WTC11 (cell line): Measurements from ENCODE around the gene PLBD2. TPM values are rescaled to one million over a fixed set of nuclear protein-coding genes. Genes with fewer than 3 reads are reported as not detected.

Source experiments
- ATAC-seq: fragments of 200-7000 bp; cut with Tn5 transposase; 2 replicates; pipeline ENCODE4 v1.10.0; 2021; ENCODE audit warnings: mild to moderate bottlenecking, moderate library complexity
- CTCF ChIA-PET: fragments of 300-600 bp; sonication (Branson Sonifier 250); formaldehyde crosslinking; loops from one replicate; lab custom pipeline; 2021; ENCODE audit warnings: antibody characterized with exemption; lab: Charles Lee
- POLR2A ChIA-PET: fragments of 350-600 bp; sonication (Branson Sonifier 250); formaldehyde crosslinking; loops from one replicate; lab custom pipeline; 2021; ENCODE audit warnings: antibody characterized with exemption; lab: Charles Lee
- DNase-seq: peaks from one replicate; pipeline ENCODE4 v3.0.0; 2021; ENCODE audit warnings: low spot score
- H3K27ac Mint-ChIP-seq: 2 replicates; pipeline ENCODE4 v1.8.0; 2021; ENCODE audit warnings: mixed read lengths
- H3K27me3 Mint-ChIP-seq: 2 replicates; pipeline ENCODE4 v1.8.0; 2021; ENCODE audit warnings: low read depth, mild to moderate bottlenecking, moderate library complexity, mixed read lengths
- H3K36me3 Mint-ChIP-seq: 2 replicates; pipeline ENCODE4 v1.8.0; 2021; ENCODE audit warnings: mixed read lengths
- H3K4me1 Mint-ChIP-seq: 2 replicates; pipeline ENCODE4 v1.8.0; 2022; ENCODE audit warnings: mixed read lengths
- H3K4me3 Mint-ChIP-seq: 2 replicates; pipeline ENCODE4 v1.8.0; 2021; ENCODE audit warnings: mild to moderate bottlenecking, moderate library complexity, mixed read lengths
- H3K9me3 Mint-ChIP-seq: 2 replicates; pipeline ENCODE4 v1.8.0; 2021; ENCODE audit warnings: mixed read lengths
- CREM ChIP-seq: sonication (generic); formaldehyde crosslinking; IDR thresholded peaks from 2 replicates; pipeline ENCODE4 v1.8.1; 2022; ENCODE audit warnings: mild to moderate bottlenecking, missing genetic modification reagents, moderate library complexity
- ETV6 ChIP-seq: sonication (generic); formaldehyde crosslinking; IDR thresholded peaks from 2 replicates; pipeline ENCODE4 v1.8.1; 2022; ENCODE audit warnings: mild to moderate bottlenecking, missing genetic modification reagents
- JUN ChIP-seq: sonication (generic); formaldehyde crosslinking; IDR thresholded peaks from 2 replicates; pipeline ENCODE4 v1.8.0; 2023; ENCODE audit warnings: mild to moderate bottlenecking, missing genetic modification reagents
- NFYB ChIP-seq: sonication (generic); formaldehyde crosslinking; conservative IDR thresholded peaks from 2 replicates; pipeline ENCODE4 v1.8.0; 2022; ENCODE audit warnings: low read depth, missing genetic modification reagents
- NR2C2 ChIP-seq: sonication (generic); formaldehyde crosslinking; IDR thresholded peaks from 2 replicates; pipeline ENCODE4 v1.8.0; 2022; ENCODE audit warnings: mild to moderate bottlenecking, missing genetic modification reagents
- OVOL2 ChIP-seq: fragments of 250-450 bp; sonication (Bioruptor Pico); IDR thresholded peaks from 2 replicates; pipeline ENCODE4 v1.9.0; 2021; ENCODE audit warnings: mild to moderate bottlenecking, borderline replicate concordance
- PREB ChIP-seq: sonication (generic); formaldehyde crosslinking; IDR thresholded peaks from 2 replicates; pipeline ENCODE4 v1.8.1; 2022; ENCODE audit warnings: mild to moderate bottlenecking, missing genetic modification reagents, moderate library complexity, borderline replicate concordance
- PRRX2 ChIP-seq: fragments of 250-450 bp; sonication (Bioruptor Pico); IDR thresholded peaks from 2 replicates; pipeline ENCODE4 v1.8.0; 2021; ENCODE audit warnings: mild to moderate bottlenecking
- TEAD4 ChIP-seq: sonication (generic); formaldehyde crosslinking; IDR thresholded peaks from 2 replicates; pipeline ENCODE4 v1.8.0; 2022; ENCODE audit warnings: mild to moderate bottlenecking, missing genetic modification reagents
- USF2 ChIP-seq: sonication (generic); formaldehyde crosslinking; IDR thresholded peaks from 2 replicates; pipeline ENCODE4 v1.8.1; 2023; ENCODE audit warnings: mild to moderate bottlenecking, missing genetic modification reagents, moderate library complexity
- ZNF317 ChIP-seq: sonication (generic); formaldehyde crosslinking; IDR thresholded peaks from 2 replicates; pipeline ENCODE4 v1.8.1; 2023; ENCODE audit warnings: low read depth, mild to moderate bottlenecking, moderate library complexity, missing genetic modification reagents, borderline replicate concordance
- ZNF671 ChIP-seq: fragments of 250-450 bp; sonication (Bioruptor Pico); IDR thresholded peaks from 2 replicates; pipeline ENCODE4 v1.8.0; 2021; ENCODE audit warnings: mild to moderate bottlenecking
- total RNA-seq: library from RNA; stranded (reverse); gene quantifications from 3 replicates; pipeline ENCODE4 v1.2.3, GENCODE V29; 2021
- TF ChIP-seq, protein P1 (sequence below): sonication (generic); formaldehyde crosslinking; IDR thresholded peaks from 2 replicates; pipeline ENCODE4 v1.8.1; 2022; ENCODE audit warnings: low read depth, mild to moderate bottlenecking, moderate library complexity, missing genetic modification reagents, borderline replicate concordance
- TF ChIP-seq, protein P2 (sequence below): sonication (generic); formaldehyde crosslinking; IDR thresholded peaks from 2 replicates; pipeline ENCODE4 v1.8.1; 2023; ENCODE audit warnings: mild to moderate bottlenecking, missing genetic modification reagents
- TF ChIP-seq, protein P3 (sequence below): fragments of 250-450 bp; sonication (Bioruptor Pico); IDR thresholded peaks from 2 replicates; pipeline ENCODE4 v1.8.0; 2021; ENCODE audit warnings: mild to moderate bottlenecking

The PLBD2 gene
- total RNA-seq, 1 experiment from 2014 or later: 34.8 TPM

- CTCF ChIA-PET: no interaction called here
- H3K36me3 Mint-ChIP-seq: no peaks in the 10 kb centered on the region; the same call in 1 of the 2 replicates
- no peak overlapping the region for H3K27ac Mint-ChIP-seq
- no peaks in the 10 kb centered on the region for H3K9me3 Mint-ChIP-seq
- no peak for ATAC-seq
- TF ChIP-seq ZNF671 (CRISPR knock-in tag): no peak
- no peak for TF ChIP-seq PRRX2 (CRISPR knock-in tag)
- no peak for TF ChIP-seq TEAD4 (CRISPR knock-in tag)
- TF ChIP-seq ZNF317 (CRISPR knock-in tag): no peak
- no peak for TF ChIP-seq NFYB (CRISPR knock-in tag)
- no peak for TF ChIP-seq JUN (CRISPR knock-in tag)
- TF ChIP-seq, protein P1, sequence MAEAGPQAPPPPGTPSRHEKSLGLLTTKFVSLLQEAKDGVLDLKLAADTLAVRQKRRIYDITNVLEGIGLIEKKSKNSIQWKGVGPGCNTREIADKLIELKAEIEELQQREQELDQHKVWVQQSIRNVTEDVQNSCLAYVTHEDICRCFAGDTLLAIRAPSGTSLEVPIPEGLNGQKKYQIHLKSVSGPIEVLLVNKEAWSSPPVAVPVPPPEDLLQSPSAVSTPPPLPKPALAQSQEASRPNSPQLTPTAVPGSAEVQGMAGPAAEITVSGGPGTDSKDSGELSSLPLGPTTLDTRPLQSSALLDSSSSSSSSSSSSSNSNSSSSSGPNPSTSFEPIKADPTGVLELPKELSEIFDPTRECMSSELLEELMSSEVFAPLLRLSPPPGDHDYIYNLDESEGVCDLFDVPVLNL (CRISPR knock-in tag): no peak
- TF ChIP-seq, protein P2, sequence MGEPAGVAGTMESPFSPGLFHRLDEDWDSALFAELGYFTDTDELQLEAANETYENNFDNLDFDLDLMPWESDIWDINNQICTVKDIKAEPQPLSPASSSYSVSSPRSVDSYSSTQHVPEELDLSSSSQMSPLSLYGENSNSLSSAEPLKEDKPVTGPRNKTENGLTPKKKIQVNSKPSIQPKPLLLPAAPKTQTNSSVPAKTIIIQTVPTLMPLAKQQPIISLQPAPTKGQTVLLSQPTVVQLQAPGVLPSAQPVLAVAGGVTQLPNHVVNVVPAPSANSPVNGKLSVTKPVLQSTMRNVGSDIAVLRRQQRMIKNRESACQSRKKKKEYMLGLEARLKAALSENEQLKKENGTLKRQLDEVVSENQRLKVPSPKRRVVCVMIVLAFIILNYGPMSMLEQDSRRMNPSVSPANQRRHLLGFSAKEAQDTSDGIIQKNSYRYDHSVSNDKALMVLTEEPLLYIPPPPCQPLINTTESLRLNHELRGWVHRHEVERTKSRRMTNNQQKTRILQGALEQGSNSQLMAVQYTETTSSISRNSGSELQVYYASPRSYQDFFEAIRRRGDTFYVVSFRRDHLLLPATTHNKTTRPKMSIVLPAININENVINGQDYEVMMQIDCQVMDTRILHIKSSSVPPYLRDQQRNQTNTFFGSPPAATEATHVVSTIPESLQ (CRISPR knock-in tag): no peak
- no peak for TF ChIP-seq OVOL2 (CRISPR knock-in tag)
- no peak for TF ChIP-seq ETV6 (CRISPR knock-in tag)
- TF ChIP-seq USF2 (CRISPR knock-in tag): no peak
- TF ChIP-seq NR2C2 (CRISPR knock-in tag): no peak
- TF ChIP-seq, protein P3, sequence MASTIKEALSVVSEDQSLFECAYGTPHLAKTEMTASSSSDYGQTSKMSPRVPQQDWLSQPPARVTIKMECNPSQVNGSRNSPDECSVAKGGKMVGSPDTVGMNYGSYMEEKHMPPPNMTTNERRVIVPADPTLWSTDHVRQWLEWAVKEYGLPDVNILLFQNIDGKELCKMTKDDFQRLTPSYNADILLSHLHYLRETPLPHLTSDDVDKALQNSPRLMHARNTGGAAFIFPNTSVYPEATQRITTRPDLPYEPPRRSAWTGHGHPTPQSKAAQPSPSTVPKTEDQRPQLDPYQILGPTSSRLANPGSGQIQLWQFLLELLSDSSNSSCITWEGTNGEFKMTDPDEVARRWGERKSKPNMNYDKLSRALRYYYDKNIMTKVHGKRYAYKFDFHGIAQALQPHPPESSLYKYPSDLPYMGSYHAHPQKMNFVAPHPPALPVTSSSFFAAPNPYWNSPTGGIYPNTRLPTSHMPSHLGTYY (CRISPR knock-in tag): no peak
- TF ChIP-seq, all 79 proteins: peak for 0
- H3K4me3 Mint-ChIP-seq: no peak overlapping the region
- no peak for DNase-seq
- POLR2A ChIA-PET: no interaction called here
- peaks cover 3% of the 10 kb centered on the region; the same call in 1 of the 2 replicates for H3K27me3 Mint-ChIP-seq
- peaks cover 3% of the 10 kb centered on the region; the same call in 1 of the 2 replicates for H3K4me1 Mint-ChIP-seq
Observed at GRCh38 chr12:113391145-113391544, 32.8 kb downstream of the PLBD2 start.

DNA sequence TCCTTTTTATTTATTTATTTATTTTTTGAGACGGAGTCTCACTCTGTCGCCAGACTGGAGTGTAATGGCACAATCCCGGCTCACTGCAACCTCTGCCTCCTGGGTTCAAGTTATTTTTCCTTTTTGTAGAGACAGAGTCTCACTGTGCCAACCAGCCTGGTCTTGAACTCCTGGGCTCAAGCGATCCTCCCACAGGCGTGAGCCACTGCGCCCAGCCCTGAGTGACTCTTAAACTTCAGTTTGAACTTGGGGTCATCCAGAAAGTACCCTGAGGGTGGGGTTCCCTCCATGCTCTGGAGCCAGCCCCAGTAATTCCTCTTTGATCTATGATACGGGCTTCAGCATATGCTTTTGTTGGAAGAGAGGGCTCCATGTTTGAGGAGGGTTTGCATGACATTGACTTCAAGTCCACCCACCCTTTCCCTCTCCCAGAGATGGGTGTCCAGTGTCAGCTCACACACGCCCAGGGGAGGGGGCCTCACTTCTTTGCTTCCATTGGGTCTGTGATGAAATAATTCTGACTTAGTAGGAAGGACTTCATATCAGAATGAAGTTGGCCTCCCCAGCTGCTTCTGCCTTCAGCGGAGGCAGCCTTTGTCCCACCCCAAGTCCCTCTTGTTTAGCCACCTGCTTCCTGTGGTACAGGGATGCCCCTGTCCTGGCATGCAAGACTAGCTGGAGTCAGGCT is 33.4 kb downstream of the PLBD2 start:
- H3K36me3 Mint-ChIP-seq: no peaks in the 10 kb centered on the region; the same call in 1 of the 2 replicates
- CTCF ChIA-PET: interaction anchor here (0.9 to 2.0 kb wide), 3 partner anchors 33 to 343 kb away, joined by 3 to 29 read pairs (median 3); no protein-coding TSS in a partner anchor
- ATAC-seq (no peak), DNase-seq (no peak)
- no peak overlapping the region for H3K4me3 Mint-ChIP-seq
- H3K27me3 Mint-ChIP-seq: peaks cover 3% of the 10 kb centered on the region; the same call in 1 of the 2 replicates
- no peaks in the 10 kb centered on the region for H3K9me3 Mint-ChIP-seq
- TF ChIP-seq PREB (CRISPR knock-in tag) (no peak), NFYB (CRISPR knock-in tag) (no peak), JUN (CRISPR knock-in tag) (no peak), CREM (CRISPR knock-in tag) (no peak)
- TF ChIP-seq, all 79 proteins: peak for 0
- H3K4me1 Mint-ChIP-seq: peaks cover 3% of the 10 kb centered on the region; the same call in 1 of the 2 replicates
- POLR2A ChIA-PET: no interaction called here
- no peak overlapping the region for H3K27ac Mint-ChIP-seq
